GM12878 (cell line): Measurements from ENCODE around the gene WWOX. TPM values are rescaled to one million over a fixed set of nuclear protein-coding genes. Genes with fewer than 3 reads are reported as not detected.

Source experiments
- ATAC-seq: fragments of 200-7000 bp; cut with Tn5 transposase; 3 replicates; pipeline ENCODE4 v1.9.1; 2020; ENCODE audit warnings: mild to moderate bottlenecking, moderate library complexity
- BruUV-seq: library from RNA; stranded (reverse); fragments of 400-500 nt; replicated peaks from 2 replicates; lab custom pipeline; 2021; lab: Mats Ljungman, UMichigan
- CTCF ChIA-PET: fragments of 300-600 bp; sonication (Branson Sonifier 250); formaldehyde crosslinking; extraction: SDS; loops from one replicate; lab custom pipeline; 2021; ENCODE audit warnings: inconsistent platforms; lab: Yijun Ruan, JAX
- POLR2A ChIA-PET: fragments of 350-600 bp; formaldehyde crosslinking; extraction: SDS; loops from one replicate; lab custom pipeline; 2021; ENCODE audit warnings: inconsistent platforms; lab: Charles Lee
- RAD21 ChIA-PET: fragments of 300-600 bp; sonication (Branson Sonifier 250); formaldehyde crosslinking; loops from one replicate; lab custom pipeline; 2023; ENCODE audit warnings: antibody characterized with exemption; ENCODE audit not compliant: unreplicated experiment; lab: Charles Lee
- SMC1A ChIA-PET: fragments of 300-600 bp; sonication (Branson Sonifier 250); formaldehyde crosslinking; loops from one replicate; lab custom pipeline; 2023; ENCODE audit not compliant: unreplicated experiment, uncharacterized antibody; lab: Charles Lee
- DNase-seq: peaks from one replicate; pipeline ENCODE4 v3.0.0-alpha.2; 2011; ENCODE audit warnings: low read depth, low spot score
- FAIRE-seq: peaks from 3 replicates; lab custom pipeline; 2011; peaks lifted over from hg19 to GRCh38; lab: Jason Lieb, UNC
- H2AFZ ChIP-seq: 2 replicates; pipeline ENCODE4 v1.6.0; 2011; ENCODE audit warnings: low read depth, low read length, control low read depth; ENCODE audit not compliant: control insufficient read depth
- H3K27ac ChIP-seq: 2 replicates; pipeline ENCODE4 v1.5.1; 2011; ENCODE audit warnings: control low read depth; ENCODE audit not compliant: control insufficient read depth, insufficient read depth
- H3K27me3 ChIP-seq, 2 experiments: replicated peaks in 1 of 2; 2 replicates each; pipeline versions ENCODE4 v1.6.0 to v1.6.1; 2011; ENCODE audit warnings: low read length in 1 of 2; ENCODE audit not compliant: control insufficient read depth in 2 of 2, insufficient read depth in 2 of 2
- H3K36me3 ChIP-seq, 2 experiments: 2 replicates each; pipeline ENCODE4 v1.5.1; 2011; ENCODE audit warnings: low read length in 1 of 2; ENCODE audit not compliant: control insufficient read depth in 2 of 2, insufficient read depth in 2 of 2
- H3K4me1 ChIP-seq: 2 replicates; pipeline ENCODE4 v1.6.1; 2011; ENCODE audit warnings: mild to moderate bottlenecking, low read length, moderate library complexity, mixed read lengths; ENCODE audit not compliant: control insufficient read depth, insufficient read depth
- H3K4me2 ChIP-seq: 2 replicates; pipeline ENCODE4 v1.6.0; 2011; ENCODE audit warnings: control low read depth; ENCODE audit not compliant: control insufficient read depth, insufficient read depth
- H3K4me3 ChIP-seq: fragments of 200-600 bp; sonication (generic); 2 replicates; pipeline ENCODE4 v1.5.1; 2016
- H3K79me2 ChIP-seq: 2 replicates; pipeline ENCODE4 v1.6.0; 2011; ENCODE audit warnings: low read length; ENCODE audit not compliant: control insufficient read depth, insufficient read depth
- H3K9ac ChIP-seq: 2 replicates; pipeline ENCODE4 v1.8.0; 2011; ENCODE audit warnings: low read length, control low read depth, mixed read lengths; ENCODE audit not compliant: control insufficient read depth, insufficient read depth
- H3K9me3 ChIP-seq: replicated peaks from 3 replicates; pipeline ENCODE4 v1.5.1; 2011; ENCODE audit warnings: mild to moderate bottlenecking, low read length; ENCODE audit not compliant: control insufficient read depth, insufficient read depth
- H4K20me1 ChIP-seq: 2 replicates; pipeline ENCODE4 v1.6.0; 2011; ENCODE audit not compliant: control insufficient read depth, insufficient read depth
- EGR1 ChIP-seq, 2 experiments: IDR thresholded peaks; 1 replicate in 1 of 2; 2 replicates in 1 of 2; pipeline ENCODE4 v1.6.1; 2011 to 2012; ENCODE audit warnings: low read depth in 2 of 2, low read length in 2 of 2, borderline replicate concordance in 1 of 2, mild to moderate bottlenecking in 1 of 2, moderate library complexity in 1 of 2
- ELK1 ChIP-seq: IDR thresholded peaks from 2 replicates; pipeline ENCODE4 v1.6.1; 2012; ENCODE audit warnings: low read depth, low read length, improper control_type of control experiment
- FOS ChIP-seq: IDR thresholded peaks from 3 replicates; pipeline ENCODE4 v1.6.1; 2011; ENCODE audit warnings: borderline replicate concordance; ENCODE audit not compliant: insufficient read length; ENCODE audit errors: extremely low read depth
- GABPA ChIP-seq: IDR thresholded peaks from 2 replicates; pipeline ENCODE4 v1.6.1; 2014; ENCODE audit warnings: antibody characterized with exemption, low read depth, mild to moderate bottlenecking, inconsistent platforms
- IRF5 ChIP-seq: fragments of 450-650 bp; IDR thresholded peaks from 2 replicates; pipeline ENCODE4 v1.6.1; 2017; ENCODE audit warnings: borderline replicate concordance
- NR2C1 ChIP-seq: fragments of 450-650 bp; IDR thresholded peaks from 2 replicates; pipeline ENCODE4 v1.6.1; 2017; ENCODE audit warnings: antibody characterized with exemption, mild to moderate bottlenecking, moderate library complexity
- PAX5 ChIP-seq: IDR thresholded peaks from 2 replicates; pipeline ENCODE4 v1.6.1; 2011; ENCODE audit warnings: low read depth, low read length, borderline replicate concordance
- POU2F2 ChIP-seq: IDR thresholded peaks from 3 replicates; pipeline ENCODE4 v1.6.1; 2011; ENCODE audit warnings: low read depth, mild to moderate bottlenecking, low read length, borderline replicate concordance
- STAT1 ChIP-seq: fragments of 450-650 bp; conservative IDR thresholded peaks from 2 replicates; pipeline ENCODE4 v1.6.1; 2014; ENCODE audit warnings: antibody characterized with exemption, mild to moderate bottlenecking
- SUPT20H ChIP-seq: IDR thresholded peaks from 2 replicates; pipeline ENCODE4 v1.6.1; 2011; ENCODE audit warnings: low read depth, mild to moderate bottlenecking, low read length, moderate library complexity, borderline replicate concordance; ENCODE audit not compliant: control insufficient read depth
- SUZ12 ChIP-seq: fragments of 200-600 bp; sonication (generic); IDR thresholded peaks from one replicate; pipeline ENCODE4 v1.6.1; 2018; ENCODE audit warnings: antibody characterized with exemption, mild to moderate bottlenecking; ENCODE audit not compliant: unreplicated experiment
- USF2 ChIP-seq: IDR thresholded peaks from 2 replicates; pipeline ENCODE4 v1.6.1; 2011; ENCODE audit warnings: low read depth, low read length, improper control_type of control experiment, borderline replicate concordance
- ZBTB40 ChIP-seq: fragments of 450-650 bp; IDR thresholded peaks from 2 replicates; pipeline ENCODE4 v1.6.1; 2016; ENCODE audit warnings: mild to moderate bottlenecking, moderate library complexity, borderline replicate concordance
- WGBS: methylation state at CpG from one replicate; pipeline ENCODE4 v1.1.6; 2016; ENCODE audit warnings: low lambda C conversion rate; ENCODE audit not compliant: insufficient replicate concordance, insufficient coverage; ENCODE audit errors: missing lambda C conversion rate; 5-methylcytosine and 5-hydroxymethylcytosine counted together
- in situ Hi-C: fragments of 300-500 bp; cut with MboI; formaldehyde crosslinking; loops from 9 replicates; pipeline ENCODE4 v1.14.3; 2018; ENCODE audit warnings: mixed read lengths
- intact Hi-C: fragments of 100-400 bp; cut with micrococcal nuclease; formaldehyde crosslinking; loops from one replicate; pipeline ENCODE4 v1.14.2; 2022; ENCODE audit not compliant: unreplicated experiment
- polyA plus RNA-seq, 11 experiments: library from polyadenylated mRNA; depleted of rRNA in 4 of 11; unstranded in 6 of 11; stranded (reverse) in 5 of 11; fragments of >200 nt; fragmentation: Nextera tagmentation in 4 of 11; fragmentation: Illumina TruSeq in 1 of 11; extraction: Ambion mirVana in 4 of 11; extraction: Trizol in 1 of 11; gene quantifications; 1 replicate in 1 of 11; 2 replicates in 10 of 11; pipeline versions ENCODE4 v1.2.1 to v1.2.3, GENCODE V29; 2011 to 2016; ENCODE audit warnings: inconsistent platforms in 2 of 11, missing spikeins in 2 of 11, low read depth in 1 of 11
- total RNA-seq, 4 experiments: library from RNA; depleted of rRNA in 3 of 4; stranded (reverse); fragments of >200 nt in 3 of 4; fragmentation: Illumina TruSeq in 1 of 4; extraction: Trizol in 1 of 4; gene quantifications; 2 replicates each; pipeline versions ENCODE4 v1.2.1 to v1.2.3, GENCODE V29; 2013 to 2021
- TF ChIP-seq, protein P1 (sequence below): fragments of 450-650 bp; IDR thresholded peaks from 2 replicates; pipeline ENCODE4 v1.6.1; 2018; ENCODE audit warnings: borderline replicate concordance, mild to moderate bottlenecking; ENCODE audit not compliant: partially characterized antibody

The WWOX gene
- total and polyA plus RNA-seq, 10 of the 15 experiments (the other 5 are each of a cell fraction or from before 2014, with no cell fraction given), result 2.8 to 24.4 (median 17.8) TPM

DNA sequence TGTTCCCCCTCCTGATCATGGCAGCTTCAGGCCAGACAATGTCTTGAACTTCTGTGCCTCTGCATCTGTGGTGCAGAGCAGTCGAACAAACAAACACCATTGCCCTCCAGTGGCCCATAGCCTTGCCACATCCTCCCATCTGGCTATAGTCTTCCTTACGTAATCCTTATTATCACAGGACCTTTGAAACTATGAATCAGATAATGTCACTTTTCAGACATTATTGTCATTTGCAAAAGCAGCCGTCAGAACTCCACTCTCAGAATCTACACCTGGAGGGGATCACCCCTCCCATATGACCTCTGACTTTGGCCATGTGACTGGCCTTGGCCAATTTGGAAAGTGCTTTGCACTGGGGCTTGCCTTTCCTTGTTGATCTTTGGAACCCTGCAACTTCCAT is 1113.8 kb downstream of the WWOX start:
- WGBS, result 51% methylated on average over 3 of the region's 3 CpGs
- no peaks in the 10 kb centered on the region for H4K20me1 ChIP-seq
- ATAC-seq (no peak), FAIRE-seq (no peak), DNase-seq (no peak)
- no peaks in the 10 kb centered on the region for H3K27me3 ChIP-seq
- in situ Hi-C loops (no loop called here), intact Hi-C loops (no loop called here)
- no peak overlapping the region for H3K9ac ChIP-seq
- no peak overlapping the region for H3K4me2 ChIP-seq
- POLR2A ChIA-PET, result no interaction called here
- SMC1A ChIA-PET, result interaction anchor here (0.6 kb wide), 1 partner anchor 12 kb away, joined by 3 read pairs; no protein-coding TSS in a partner anchor
- H3K27ac ChIP-seq, result no peak overlapping the region
- CTCF ChIA-PET, result no interaction called here
- no peaks in the 10 kb centered on the region for H3K36me3 ChIP-seq
- no peaks in the 10 kb centered on the region for H3K4me1 ChIP-seq
- H2AFZ ChIP-seq, result no peak overlapping the region
- BruUV-seq, result no TSS peak
- H3K9me3 ChIP-seq, result no peaks in the 10 kb centered on the region; the same call in 2 of the 3 replicates
- H3K79me2 ChIP-seq, result no peaks in the 10 kb centered on the region
- RAD21 ChIA-PET, result no interaction called here
- H3K4me3 ChIP-seq, result no peak overlapping the region
- TF ChIP-seq GABPA (no peak), PAX5 (no peak), USF2 (no peak), SUPT20H (no peak), ZBTB40 (no peak), ELK1 (no peak), POU2F2 (no peak), NR2C1 (no peak), SUZ12 (no peak), FOS (no peak), EGR1 (IDR thresholded peaks at IDR 0.05; ENCODE audit: borderline replicate concordance in 1 of 2, low read depth in 2 of 2, low read length in 2 of 2) (no peak), STAT1 (no peak), IRF5 (no peak)
- TF ChIP-seq, protein P1, sequence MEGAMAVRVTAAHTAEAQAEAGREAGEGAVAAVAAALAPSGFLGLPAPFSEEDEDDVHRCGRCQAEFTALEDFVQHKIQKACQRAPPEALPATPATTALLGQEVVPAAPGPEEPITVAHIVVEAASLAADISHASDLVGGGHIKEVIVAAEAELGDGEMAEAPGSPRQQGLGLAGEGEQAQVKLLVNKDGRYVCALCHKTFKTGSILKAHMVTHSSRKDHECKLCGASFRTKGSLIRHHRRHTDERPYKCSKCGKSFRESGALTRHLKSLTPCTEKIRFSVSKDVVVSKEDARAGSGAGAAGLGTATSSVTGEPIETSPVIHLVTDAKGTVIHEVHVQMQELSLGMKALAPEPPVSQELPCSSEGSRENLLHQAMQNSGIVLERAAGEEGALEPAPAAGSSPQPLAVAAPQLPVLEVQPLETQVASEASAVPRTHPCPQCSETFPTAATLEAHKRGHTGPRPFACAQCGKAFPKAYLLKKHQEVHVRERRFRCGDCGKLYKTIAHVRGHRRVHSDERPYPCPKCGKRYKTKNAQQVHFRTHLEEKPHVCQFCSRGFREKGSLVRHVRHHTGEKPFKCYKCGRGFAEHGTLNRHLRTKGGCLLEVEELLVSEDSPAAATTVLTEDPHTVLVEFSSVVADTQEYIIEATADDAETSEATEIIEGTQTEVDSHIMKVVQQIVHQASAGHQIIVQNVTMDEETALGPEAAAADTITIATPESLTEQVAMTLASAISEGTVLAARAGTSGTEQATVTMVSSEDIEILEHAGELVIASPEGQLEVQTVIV, result no peak
